DMS153 (cell line): ENCODE measurements around the gene CTH.
"Not testable (repeated sequence)": the region's sequence is repeated elsewhere in the genome, so short reads cannot be mapped to it uniquely, and the experiment has no call there.

Experiments used
- DNase-seq: peaks from one replicate; lab custom pipeline; 2025; lab: John Stamatoyannopoulos, UW

The CTH gene

GRCh38 chr1:70410604-70411359, at the start of gene CTH:
TSS of gene CTH (plus strand) at chr1:70411268. CDS start at chr1:70411416, 148 bp downstream.
- peak; percentile 90 for DNase-seq

DNA sequence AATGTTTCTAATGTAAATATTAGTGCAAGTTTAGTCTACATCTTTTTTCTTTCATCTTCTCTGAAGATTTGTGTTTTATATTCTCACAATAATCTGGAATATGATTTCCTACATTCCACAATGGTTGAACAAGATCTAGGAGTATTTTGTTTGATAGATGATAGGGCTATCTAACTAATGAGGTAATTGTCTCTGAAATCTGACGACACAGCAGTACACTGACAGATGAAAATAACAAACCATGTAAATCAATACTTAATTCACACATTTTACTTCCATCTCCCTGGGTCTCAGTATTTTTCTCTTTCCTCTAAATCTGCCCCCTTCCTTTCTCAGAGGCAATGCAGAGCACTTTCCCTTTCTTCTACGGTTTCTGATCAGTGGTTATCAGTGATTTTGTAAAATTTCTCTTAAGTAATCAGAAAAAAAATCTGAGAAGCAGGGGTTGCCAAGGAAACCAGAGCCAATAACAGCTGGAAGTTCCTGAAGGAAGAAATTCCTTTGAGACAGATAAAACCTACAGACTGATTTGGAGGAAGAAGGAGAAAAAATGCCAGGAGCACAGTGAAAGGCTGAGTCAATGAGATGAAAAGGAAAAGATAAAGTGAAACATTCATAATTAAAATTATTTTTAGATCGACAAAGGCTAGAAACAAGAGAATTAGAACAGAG, 49.2 kb upstream of the CTH start:
- no peak for DNase-seq

GRCh38 chr1:70364439-70364838, 46.6 kb upstream of the CTH start:
- DNase-seq = no peak

GRCh38 chr1:70366425-70366952, 44.6 kb upstream of the CTH start:
- not testable (repeated sequence) for DNase-seq

DNA sequence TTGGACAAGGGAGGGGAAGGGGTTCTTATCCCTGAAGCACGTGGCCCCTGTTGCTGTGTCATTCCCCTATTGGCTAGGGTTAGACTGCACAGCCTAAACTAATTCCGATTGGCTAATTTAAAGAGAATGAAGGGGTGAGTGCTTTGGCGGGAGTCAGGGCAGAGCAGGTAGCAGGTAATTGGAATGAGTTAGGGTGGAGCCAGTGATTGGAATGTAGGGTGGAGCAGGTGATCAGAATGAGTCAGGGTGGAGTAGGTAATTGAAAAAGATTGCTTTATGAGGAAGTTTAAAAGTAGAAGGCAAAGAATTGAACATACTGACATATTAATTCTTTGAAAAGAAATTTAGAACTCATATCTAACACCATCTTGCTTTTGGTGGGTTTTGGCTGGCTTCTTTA, 44.1 kb upstream of the CTH start:
- DNase-seq = not testable (repeated sequence)

DNA sequence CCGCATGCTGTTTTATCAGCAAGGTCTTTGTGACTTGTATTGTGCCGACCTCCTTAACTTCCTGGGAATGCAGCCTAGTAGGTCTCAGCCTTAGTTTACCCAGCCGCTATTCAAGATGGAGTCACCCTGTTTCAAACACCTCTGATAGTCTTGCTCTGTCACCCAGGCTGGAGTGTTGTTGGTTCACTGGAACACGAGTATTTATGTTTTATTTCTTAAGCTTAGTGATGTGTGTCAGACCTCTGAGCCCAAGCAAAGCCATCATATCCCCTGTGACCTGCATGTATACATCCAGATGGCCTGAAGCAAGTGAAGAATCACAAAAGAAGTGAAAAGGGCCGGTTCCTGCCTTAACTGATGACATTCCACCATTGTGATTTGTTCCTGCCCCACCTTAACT, 43.7 kb upstream of the CTH start:
- not testable (repeated sequence) for DNase-seq

DNA sequence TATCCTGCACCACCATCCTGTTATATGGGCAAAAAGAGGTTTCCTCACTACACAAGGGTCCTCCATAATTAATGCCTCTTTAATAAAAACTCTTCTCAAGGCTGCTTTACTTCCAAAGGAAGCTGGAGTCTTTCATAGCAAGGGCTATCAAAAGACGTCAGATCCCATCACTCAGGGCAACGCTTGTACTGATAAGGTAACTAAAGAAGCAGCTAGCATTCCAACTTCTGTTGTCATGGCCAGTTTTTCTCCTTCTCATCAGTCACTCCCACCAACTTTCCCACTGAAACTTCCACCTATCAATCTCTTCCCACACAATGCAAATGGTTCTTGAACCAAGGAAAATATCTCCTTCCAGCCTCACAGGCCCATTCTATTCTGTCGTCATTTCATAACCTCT, 39.5 kb upstream of the CTH start:
- DNase-seq = not testable (repeated sequence)

- no peak for DNase-seq
These were observed 38.6 kb upstream of the CTH start for GRCh38 chr1:70372426-70372825.

DNA sequence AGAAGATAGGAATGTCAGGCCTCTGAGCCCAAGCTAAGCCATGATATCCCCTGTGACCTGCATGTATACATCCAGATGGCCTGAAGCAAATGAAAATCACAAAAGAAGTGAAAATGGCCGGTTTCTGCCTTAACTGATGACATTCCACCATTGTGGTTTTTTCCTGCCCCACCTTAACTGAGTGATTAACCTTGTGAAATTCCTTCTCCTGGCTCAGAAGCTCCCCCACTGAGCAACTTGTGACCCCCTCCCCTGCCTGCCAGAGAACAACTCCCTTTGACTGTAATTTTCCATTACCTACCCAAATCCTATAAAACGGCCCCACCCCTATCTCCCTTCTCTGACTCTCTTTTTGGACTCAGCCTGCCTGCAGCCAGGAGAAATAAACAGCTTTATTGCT, 37.5 kb upstream of the CTH start:
- not testable (repeated sequence) for DNase-seq

DNA sequence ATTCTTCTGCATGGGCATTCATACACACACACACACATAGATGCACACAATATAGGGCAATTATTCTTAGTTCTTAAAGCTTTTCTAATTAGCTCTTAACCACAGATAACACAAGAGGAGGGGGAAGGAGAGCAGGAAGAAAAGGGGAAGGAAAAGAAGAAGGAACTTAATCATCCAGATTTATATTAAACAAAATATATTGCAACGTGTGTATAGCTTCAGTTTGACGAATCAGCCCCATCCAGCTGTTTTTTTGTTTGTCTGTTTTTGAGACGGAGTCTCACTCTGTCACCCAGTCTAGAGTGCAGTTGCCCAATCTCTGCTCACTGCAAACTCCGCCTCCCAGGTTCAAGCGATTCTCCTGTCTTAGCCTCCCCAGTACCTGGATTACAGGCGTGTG, 34.9 kb upstream of the CTH start:
- no peak for DNase-seq

DNA sequence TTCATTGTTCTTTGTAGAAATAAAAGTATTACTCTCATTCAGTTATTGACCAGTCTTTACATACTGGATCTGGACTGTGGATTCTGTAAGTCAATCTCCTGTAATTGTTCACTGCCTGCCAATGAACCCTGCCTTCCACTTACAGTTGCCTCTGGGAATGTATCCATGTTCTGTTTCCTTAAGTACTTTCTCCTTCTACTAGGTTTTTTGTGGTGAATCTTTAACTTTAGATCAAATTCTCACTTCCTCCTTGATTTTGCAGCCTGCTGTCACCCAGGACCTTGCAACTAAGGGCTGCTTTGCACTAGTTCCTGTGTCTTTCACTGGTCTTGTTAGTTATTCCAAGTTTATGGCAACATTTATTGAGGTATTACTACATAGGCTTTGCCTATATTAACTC, 28.4 kb upstream of the CTH start:
- DNase-seq = no peak

DNA sequence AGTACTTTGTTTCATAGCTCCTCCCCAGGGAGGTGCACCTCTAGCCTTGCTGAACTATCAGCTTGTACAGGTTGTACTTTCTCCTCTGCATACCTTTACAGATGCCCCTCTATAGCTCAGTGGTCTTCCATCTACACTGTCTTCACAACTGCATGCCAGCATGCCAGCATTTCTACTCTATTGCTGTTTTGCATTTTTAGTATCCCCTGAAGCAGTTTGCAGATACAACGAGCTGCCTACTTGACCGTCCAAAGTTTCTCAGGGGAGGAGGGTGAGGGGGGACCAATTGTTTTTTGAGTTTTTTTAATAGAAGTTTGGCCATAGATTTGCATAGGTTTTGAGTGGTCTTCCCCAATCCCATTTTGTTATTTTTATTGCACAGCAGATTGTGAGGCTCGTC, 27.6 kb upstream of the CTH start:
- no peak for DNase-seq

- no peak for DNase-seq
These were observed 26.5 kb upstream of the CTH start for GRCh38 chr1:70384542-70384941.

GRCh38 chr1:70385477-70385876, 25.6 kb upstream of the CTH start:
- DNase-seq = no peak

- DNase-seq = no peak
These were observed 24.9 kb upstream of the CTH start for GRCh38 chr1:70386121-70386520.

GRCh38 chr1:70387507-70387906, 23.6 kb upstream of the CTH start:
- no peak for DNase-seq

- DNase-seq = no peak
These were observed 18.4 kb upstream of the CTH start for GRCh38 chr1:70392626-70393025.

DNA sequence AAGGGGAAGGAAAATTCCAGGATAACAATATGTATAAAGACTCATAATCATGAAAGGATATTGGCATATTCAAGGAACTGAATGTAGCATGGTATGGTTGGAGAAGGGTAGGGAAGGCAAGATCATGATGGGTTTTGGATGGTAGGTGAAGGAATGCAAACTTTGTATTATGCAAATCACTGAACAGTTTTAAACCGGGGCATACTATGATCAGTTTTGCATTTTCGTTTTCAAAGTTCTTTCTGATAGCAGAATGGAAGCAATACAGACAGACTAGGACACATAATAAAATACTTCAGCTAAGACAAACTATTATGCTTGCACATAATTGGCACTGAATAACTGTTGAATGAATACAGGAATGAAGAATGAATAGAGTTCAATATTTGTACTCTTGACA, 14.5 kb upstream of the CTH start:
- no peak for DNase-seq

GRCh38 chr1:70397013-70397412, 14.1 kb upstream of the CTH start:
- peak; percentile 8 for DNase-seq

GRCh38 chr1:70400335-70400734, 10.7 kb upstream of the CTH start:
- no peak for DNase-seq

DNA sequence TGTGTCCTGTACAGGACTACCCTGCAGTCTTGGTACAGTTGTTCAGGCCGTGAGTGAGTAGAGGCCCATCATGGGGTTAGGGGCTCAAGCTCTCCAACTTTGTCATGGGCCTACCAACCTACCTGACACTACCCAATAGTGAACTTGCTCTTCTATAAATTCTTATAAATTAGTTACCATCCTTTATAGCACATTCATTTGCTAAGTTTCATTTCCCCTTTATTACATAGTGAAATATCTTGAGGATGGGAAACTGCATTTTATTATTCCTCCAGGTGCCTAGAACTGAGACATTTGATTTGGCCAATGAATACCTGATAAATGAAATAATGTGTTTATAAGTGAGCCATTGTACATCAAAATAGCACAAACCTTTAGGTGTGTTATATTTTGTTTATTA, 9.1 kb upstream of the CTH start:
- DNase-seq = no peak

DNA sequence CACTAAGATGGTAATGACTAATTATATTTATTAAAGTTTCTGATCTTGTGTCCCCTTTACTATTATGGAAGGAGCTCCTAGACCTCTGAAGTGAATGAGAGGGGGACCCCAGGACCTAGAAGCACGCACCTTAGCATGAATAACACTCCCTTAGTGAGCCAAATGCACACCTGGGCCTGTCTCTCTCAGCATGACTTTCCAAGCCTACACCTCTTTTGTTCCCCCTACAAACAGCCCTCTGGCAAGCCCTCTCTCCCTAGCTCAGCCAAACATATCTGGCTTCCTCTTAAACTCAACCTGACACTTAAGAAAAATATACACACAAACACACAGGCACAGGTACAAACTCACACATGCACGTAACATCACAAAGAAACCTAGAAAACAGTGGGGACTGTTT, 7.3 kb upstream of the CTH start:
- DNase-seq = no peak

- no peak for DNase-seq
These were observed 5.2 kb upstream of the CTH start for GRCh38 chr1:70405780-70406416.
